Suprapubic skin (tissue), 4 donors: ENCODE results near the gene RAE1.

Experiments
- CTCF ChIP-seq, 2 donors: fragments of 200-600 bp in 1 of 2; fragments of 450-650 bp in 1 of 2; sonication (generic) in 1 of 2; IDR thresholded peaks; one replicate each; pipeline ENCODE4 v1.5.1; 2016 to 2019; ENCODE audit warnings: antibody characterized with exemption in 2 of 2, mild to moderate bottlenecking in 1 of 2, moderate library complexity in 1 of 2
- EP300 ChIP-seq: sonication (generic); formaldehyde crosslinking; IDR thresholded peaks from one replicate; pipeline ENCODE4 v1.6.1; 2017; ENCODE audit warnings: antibody characterized with exemption
- POLR2AphosphoS5 ChIP-seq, 3 donors: sonication (generic); formaldehyde crosslinking; IDR thresholded peaks; one replicate each; pipeline ENCODE4 v1.6.1; 2017; ENCODE audit warnings: antibody characterized with exemption in 3 of 3

GRCh38 chr20:57399587-57400155 lies 48.6 kb downstream of the RAE1 start:
- TF ChIP-seq CTCF (IDR thresholded peaks at IDR 0.05): no peak
- TF ChIP-seq POLR2AphosphoS5 (IDR thresholded peaks at IDR 0.05): no peak
- no peak for TF ChIP-seq EP300
